ENCODE data around the gene TFAP2E.

DNA sequence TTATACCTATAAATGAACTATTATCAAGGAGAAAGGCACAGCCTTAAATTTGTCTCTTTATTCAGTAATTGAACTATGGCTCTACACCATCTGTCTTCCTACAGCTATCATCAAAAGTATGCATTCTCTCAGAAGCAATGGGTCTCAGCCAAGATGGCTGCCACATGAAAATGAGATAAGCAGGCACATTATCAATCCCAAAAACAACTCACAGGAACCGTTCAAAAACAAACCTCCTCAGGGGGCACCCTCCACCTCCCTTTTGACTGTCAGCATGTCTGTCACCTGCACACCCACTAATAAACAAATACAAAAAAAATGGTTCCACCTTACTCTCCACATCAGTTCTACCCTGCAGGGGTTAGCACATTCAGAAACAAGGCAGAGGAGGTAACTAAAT, 39.5 kb upstream of the TFAP2E start:
- TF ChIP-seq, protein P1, sequence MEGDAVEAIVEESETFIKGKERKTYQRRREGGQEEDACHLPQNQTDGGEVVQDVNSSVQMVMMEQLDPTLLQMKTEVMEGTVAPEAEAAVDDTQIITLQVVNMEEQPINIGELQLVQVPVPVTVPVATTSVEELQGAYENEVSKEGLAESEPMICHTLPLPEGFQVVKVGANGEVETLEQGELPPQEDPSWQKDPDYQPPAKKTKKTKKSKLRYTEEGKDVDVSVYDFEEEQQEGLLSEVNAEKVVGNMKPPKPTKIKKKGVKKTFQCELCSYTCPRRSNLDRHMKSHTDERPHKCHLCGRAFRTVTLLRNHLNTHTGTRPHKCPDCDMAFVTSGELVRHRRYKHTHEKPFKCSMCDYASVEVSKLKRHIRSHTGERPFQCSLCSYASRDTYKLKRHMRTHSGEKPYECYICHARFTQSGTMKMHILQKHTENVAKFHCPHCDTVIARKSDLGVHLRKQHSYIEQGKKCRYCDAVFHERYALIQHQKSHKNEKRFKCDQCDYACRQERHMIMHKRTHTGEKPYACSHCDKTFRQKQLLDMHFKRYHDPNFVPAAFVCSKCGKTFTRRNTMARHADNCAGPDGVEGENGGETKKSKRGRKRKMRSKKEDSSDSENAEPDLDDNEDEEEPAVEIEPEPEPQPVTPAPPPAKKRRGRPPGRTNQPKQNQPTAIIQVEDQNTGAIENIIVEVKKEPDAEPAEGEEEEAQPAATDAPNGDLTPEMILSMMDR (IDR thresholded peaks at IDR 0.05; ENCODE audit: insufficient read depth, low read depth, low read length): no peak
- no peak for TF ChIP-seq EZH2 (IDR thresholded peaks at IDR 0.05; ENCODE audit: insufficient read depth, low read length)
